Endothelial cell of umbilical vein (primary cell): ENCODE measurements around the gene CXCR4. TPM values are rescaled to one million over a fixed set of nuclear protein-coding genes. Genes with fewer than 3 reads are reported as not detected.

ENCODE experiments used
- BruUV-seq: library from RNA; stranded (reverse); fragments of 400-500 nt; replicated peaks from 2 replicates; lab custom pipeline; 2021; lab: Mats Ljungman, UMichigan
- CTCF ChIA-PET: fragments of 300-600, 350-600 bp; sonication (Branson Sonifier 250); formaldehyde crosslinking; loops from one replicate; lab custom pipeline; 2021; ENCODE audit warnings: antibody characterized with exemption, inconsistent platforms; lab: Charles Lee
- POLR2A ChIA-PET: fragments of 300-600, 350-600 bp; sonication (Branson Sonifier 250); formaldehyde crosslinking; loops from one replicate; lab custom pipeline; 2021; ENCODE audit warnings: antibody characterized with exemption, inconsistent platforms; lab: Charles Lee
- DNase-seq: peaks from one replicate; pipeline ENCODE4 v3.0.0-alpha.2; 2011; ENCODE audit warnings: low read depth, low spot score
- FAIRE-seq: peaks from 2 replicates; lab custom pipeline; 2011; peaks lifted over from hg19 to GRCh38; lab: Jason Lieb, UNC
- H2AFZ ChIP-seq: 2 replicates; pipeline ENCODE4 v1.6.0; 2012; ENCODE audit warnings: low read depth, low read length, control low read depth, inconsistent platforms
- H3K27ac ChIP-seq: 2 replicates; pipeline ENCODE4 v1.5.1; 2011; ENCODE audit warnings: low read depth, mild to moderate bottlenecking, control low read depth, low read length, moderate library complexity; ENCODE audit not compliant: insufficient read depth
- H3K27me3 ChIP-seq, 2 experiments: 2 replicates each; pipeline versions ENCODE4 v1.6.0 to v1.6.1; 2011; ENCODE audit warnings: low read length in 2 of 2, mixed read lengths in 1 of 2; ENCODE audit not compliant: control insufficient read depth in 2 of 2, insufficient read depth in 2 of 2
- H3K36me3 ChIP-seq, 2 experiments: 2 replicates in 1 of 2; 3 replicates in 1 of 2; pipeline ENCODE4 v1.5.1; 2011; ENCODE audit warnings: low read length in 2 of 2, mild to moderate bottlenecking in 1 of 2, moderate library complexity in 1 of 2; ENCODE audit not compliant: control insufficient read depth in 2 of 2, insufficient read depth in 2 of 2; ENCODE audit errors: extremely low read depth in 1 of 2
- H3K4me1 ChIP-seq: 3 replicates; pipeline ENCODE4 v1.5.1; 2011; ENCODE audit warnings: mild to moderate bottlenecking, low read length; ENCODE audit not compliant: control insufficient read depth, insufficient read depth; ENCODE audit errors: extremely low read depth
- H3K4me2 ChIP-seq: 2 replicates; pipeline ENCODE4 v1.6.1; 2011; ENCODE audit warnings: low read length, control low read depth, mixed read lengths; ENCODE audit not compliant: insufficient read depth
- H3K4me3 ChIP-seq, 3 experiments: fragments of 200-600 bp in 1 of 3; sonication (generic), shearing (Covaris generic) in 1 of 3; replicated peaks in 1 of 3; 2 replicates each; pipeline ENCODE4 v1.5.1; 2011 to 2016; ENCODE audit warnings: control low read depth in 3 of 3, low read length in 3 of 3, mild to moderate bottlenecking in 2 of 3, inconsistent platforms in 1 of 3, low read depth in 1 of 3, moderate library complexity in 1 of 3; ENCODE audit not compliant: insufficient read depth in 1 of 3
- H3K79me2 ChIP-seq: 2 replicates; pipeline ENCODE4 v1.6.0; 2012; ENCODE audit warnings: low read length, inconsistent platforms; ENCODE audit not compliant: control insufficient read depth, insufficient read depth
- H3K9ac ChIP-seq: replicated peaks from 2 replicates; pipeline ENCODE3; 2011; ENCODE audit warnings: low read length, control low read depth; ENCODE audit not compliant: insufficient read depth; ENCODE audit errors: extremely low read depth
- H3K9me1 ChIP-seq: replicated peaks from 3 replicates; pipeline ENCODE4 v1.6.0; 2011; ENCODE audit warnings: mild to moderate bottlenecking, low read length; ENCODE audit not compliant: control insufficient read depth, insufficient read depth; ENCODE audit errors: extremely low read depth
- H3K9me3 ChIP-seq: replicated peaks from 2 replicates; pipeline ENCODE4 v1.5.1; 2012; ENCODE audit warnings: low read length, inconsistent platforms; ENCODE audit not compliant: control insufficient read depth, insufficient read depth
- H4K20me1 ChIP-seq: replicated peaks from 2 replicates; pipeline ENCODE3; 2011; ENCODE audit warnings: mild to moderate bottlenecking, low read length; ENCODE audit not compliant: control insufficient read depth, insufficient read depth; ENCODE audit errors: extremely low read depth
- EZH2 ChIP-seq: IDR thresholded peaks from 2 replicates; pipeline ENCODE4 v1.6.1; 2012; ENCODE audit warnings: borderline replicate concordance, low read depth, mild to moderate bottlenecking, moderate library complexity, low read length, inconsistent platforms; ENCODE audit not compliant: severe bottlenecking
- FOS ChIP-seq: IDR thresholded peaks from 2 replicates; pipeline ENCODE4 v1.6.1; 2011; ENCODE audit warnings: mild to moderate bottlenecking, low read length, moderate library complexity, borderline replicate concordance; ENCODE audit not compliant: insufficient read depth
- GATA2 ChIP-seq: IDR thresholded peaks from 2 replicates; pipeline ENCODE4 v1.7.0; 2011; ENCODE audit warnings: low read depth, mild to moderate bottlenecking, moderate library complexity, mixed read lengths, low read length; ENCODE audit not compliant: insufficient read length, insufficient read depth
- JUN ChIP-seq: IDR thresholded peaks from 2 replicates; pipeline ENCODE4 v1.6.1; 2011; ENCODE audit warnings: borderline replicate concordance, low read depth; ENCODE audit not compliant: insufficient read length, insufficient read depth
- MYC ChIP-seq: IDR thresholded peaks from one replicate; pipeline ENCODE4 v1.6.1; 2011; ENCODE audit warnings: mild to moderate bottlenecking, low read depth, low read length
- POLR2A ChIP-seq: IDR thresholded peaks from 2 replicates; pipeline ENCODE4 v1.6.1; 2012; ENCODE audit warnings: low read depth, mild to moderate bottlenecking, control low read depth, low read length
- POLR2AphosphoS5 ChIP-seq: IDR thresholded peaks from 2 replicates; pipeline ENCODE4 v1.6.1; 2012; ENCODE audit warnings: low read depth, mild to moderate bottlenecking, control low read depth, low read length, moderate library complexity; ENCODE audit not compliant: insufficient read depth
- dilution Hi-C: fragments of 300-500 bp; cut with MboI; formaldehyde crosslinking; loops from one replicate; pipeline ENCODE4 v1.15.0; 2019; ENCODE audit warnings: low sequenced_read_pairs; ENCODE audit not compliant: extremely low pct_ligation_motif_present
- intact Hi-C: fragments of 100-400 bp; cut with micrococcal nuclease; formaldehyde crosslinking; loops from one replicate; pipeline ENCODE4 v1.10.0; 2022
- polyA plus RNA-seq, 4 experiments: library from polyadenylated mRNA; depleted of rRNA in 3 of 4; stranded (reverse) in 3 of 4; unstranded in 1 of 4; fragments of >200 nt; gene quantifications; 2 replicates each; pipeline versions ENCODE4 v1.2.1 to v1.2.3, GENCODE V29; 2011 to 2012; ENCODE audit warnings: missing spikeins in 1 of 4
- total RNA-seq: library from RNA; stranded (reverse); gene quantifications from 2 replicates; pipeline ENCODE4 v1.2.3, GENCODE V29; 2021
- TF ChIP-seq, protein P1 (sequence below), 2 donors: IDR thresholded peaks; 1 replicate in 1 of 2; 2 replicates in 1 of 2; pipeline ENCODE4 v1.5.1; 2011; ENCODE audit warnings: low read length in 2 of 2, mild to moderate bottlenecking in 2 of 2, moderate library complexity in 2 of 2, control low read depth in 1 of 2, inconsistent platforms in 1 of 2, low read depth in 1 of 2; ENCODE audit not compliant: insufficient read depth in 1 of 2; ENCODE audit errors: extremely low read depth in 1 of 2
- TF ChIP-seq, protein P2 (sequence below): IDR thresholded peaks from 2 replicates; pipeline ENCODE4 v1.6.1; 2011; ENCODE audit not compliant: insufficient read depth, insufficient read length

The CXCR4 gene
- total and polyA plus RNA-seq, 2 donors (not counting 3 experiments of a cell fraction or from before 2014, with no cell fraction given) = 42.2 to 52.4 TPM

DNA sequence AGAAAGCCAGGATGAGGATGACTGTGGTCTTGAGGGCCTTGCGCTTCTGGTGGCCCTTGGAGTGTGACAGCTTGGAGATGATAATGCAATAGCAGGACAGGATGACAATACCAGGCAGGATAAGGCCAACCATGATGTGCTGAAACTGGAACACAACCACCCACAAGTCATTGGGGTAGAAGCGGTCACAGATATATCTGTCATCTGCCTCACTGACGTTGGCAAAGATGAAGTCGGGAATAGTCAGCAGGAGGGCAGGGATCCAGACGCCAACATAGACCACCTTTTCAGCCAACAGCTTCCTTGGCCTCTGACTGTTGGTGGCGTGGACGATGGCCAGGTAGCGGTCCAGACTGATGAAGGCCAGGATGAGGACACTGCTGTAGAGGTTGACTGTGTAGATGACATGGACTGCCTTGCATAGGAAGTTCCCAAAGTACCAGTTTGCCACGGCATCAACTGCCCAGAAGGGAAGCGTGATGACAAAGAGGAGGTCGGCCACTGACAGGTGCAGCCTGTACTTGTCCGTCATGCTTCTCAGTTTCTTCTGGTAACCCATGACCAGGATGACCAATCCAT is 2.7 kb downstream of the CXCR4 start:
- Histone ChIP-seq H3K4me2 (no peak overlapping the region), H4K20me1 (no peaks in the 10 kb centered on the region), H3K79me2 (no peaks in the 10 kb centered on the region), H2AFZ (no peak overlapping the region), H3K27me3 (peaks cover 38 to 47% of the 10 kb centered on the region in 2 experiments), H3K9me3 (no peaks in the 10 kb centered on the region), H3K36me3 (peaks cover 0 to 3% of the 10 kb centered on the region in 2 experiments), H3K9ac (no peak overlapping the region), H3K4me1 (peaks cover 23% of the 10 kb centered on the region), H3K27ac (no peak overlapping the region), H3K4me3 (no peak overlapping the region), H3K9me1 (no peaks in the 10 kb centered on the region)
- DNase-seq (no peak), FAIRE-seq (no peak)
- POLR2A ChIA-PET = no interaction called here
- intact Hi-C loops (loop anchor here (5.0 kb wide), 1 partner anchor 103 kb away; no protein-coding TSS in a partner anchor), dilution Hi-C loops (no loop called here)
- CTCF ChIA-PET = no interaction called here
- TSS peak; percentile 22 for BruUV-seq
- TF ChIP-seq POLR2A = no peak
- no peak for TF ChIP-seq MYC
- TF ChIP-seq, protein P1, sequence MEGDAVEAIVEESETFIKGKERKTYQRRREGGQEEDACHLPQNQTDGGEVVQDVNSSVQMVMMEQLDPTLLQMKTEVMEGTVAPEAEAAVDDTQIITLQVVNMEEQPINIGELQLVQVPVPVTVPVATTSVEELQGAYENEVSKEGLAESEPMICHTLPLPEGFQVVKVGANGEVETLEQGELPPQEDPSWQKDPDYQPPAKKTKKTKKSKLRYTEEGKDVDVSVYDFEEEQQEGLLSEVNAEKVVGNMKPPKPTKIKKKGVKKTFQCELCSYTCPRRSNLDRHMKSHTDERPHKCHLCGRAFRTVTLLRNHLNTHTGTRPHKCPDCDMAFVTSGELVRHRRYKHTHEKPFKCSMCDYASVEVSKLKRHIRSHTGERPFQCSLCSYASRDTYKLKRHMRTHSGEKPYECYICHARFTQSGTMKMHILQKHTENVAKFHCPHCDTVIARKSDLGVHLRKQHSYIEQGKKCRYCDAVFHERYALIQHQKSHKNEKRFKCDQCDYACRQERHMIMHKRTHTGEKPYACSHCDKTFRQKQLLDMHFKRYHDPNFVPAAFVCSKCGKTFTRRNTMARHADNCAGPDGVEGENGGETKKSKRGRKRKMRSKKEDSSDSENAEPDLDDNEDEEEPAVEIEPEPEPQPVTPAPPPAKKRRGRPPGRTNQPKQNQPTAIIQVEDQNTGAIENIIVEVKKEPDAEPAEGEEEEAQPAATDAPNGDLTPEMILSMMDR (IDR thresholded peaks at IDR 0.05; ENCODE audit: extremely low read depth in 1 of 2, insufficient read depth in 1 of 2, low read depth in 1 of 2, low read length in 2 of 2) = no peak
- TF ChIP-seq, protein P2, sequence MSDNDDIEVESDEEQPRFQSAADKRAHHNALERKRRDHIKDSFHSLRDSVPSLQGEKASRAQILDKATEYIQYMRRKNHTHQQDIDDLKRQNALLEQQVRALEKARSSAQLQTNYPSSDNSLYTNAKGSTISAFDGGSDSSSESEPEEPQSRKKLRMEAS = no peak
- TF ChIP-seq FOS = no peak
- TF ChIP-seq JUN = no peak
- no peak for TF ChIP-seq EZH2
- TF ChIP-seq GATA2 = no peak
- TF ChIP-seq POLR2AphosphoS5 = no peak
